OCI-LY3 (cell line): ENCODE data around the gene CEP120.

Experiments
- EZH2phosphoT487 ChIP-seq: fragments of 200-600 bp; shearing (Covaris generic); IDR thresholded peaks from 2 replicates; pipeline ENCODE4 v1.6.1; 2018; ENCODE audit warnings: antibody characterized with exemption, mixed run types, low read depth
- TF ChIP-seq, protein P1 (sequence below): fragments of 200-600, 300-600 bp; sonication (generic); IDR thresholded peaks from 2 replicates; pipeline ENCODE4 v1.5.1; 2014; ENCODE audit warnings: antibody characterized with exemption, low read length, low read depth

DNA sequence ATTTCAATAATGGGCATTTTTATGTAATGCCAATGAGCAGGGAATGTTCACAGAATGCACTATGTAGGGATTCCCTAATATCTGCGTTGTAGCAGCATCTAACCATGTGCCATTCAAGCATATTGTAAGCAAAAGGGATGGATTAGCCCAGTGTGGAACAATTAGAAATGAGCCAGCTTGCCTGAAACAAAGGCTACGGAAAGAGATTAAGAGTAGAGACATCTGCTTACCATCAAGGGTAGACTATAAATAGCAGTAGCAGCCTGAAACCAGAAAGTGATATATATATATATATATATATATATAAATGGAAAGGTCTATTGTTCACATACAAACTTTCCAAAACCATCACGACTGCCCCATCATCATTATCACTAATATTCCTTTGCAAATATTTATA is 31.9 kb upstream of the CEP120 start:
- TF ChIP-seq, protein P1, sequence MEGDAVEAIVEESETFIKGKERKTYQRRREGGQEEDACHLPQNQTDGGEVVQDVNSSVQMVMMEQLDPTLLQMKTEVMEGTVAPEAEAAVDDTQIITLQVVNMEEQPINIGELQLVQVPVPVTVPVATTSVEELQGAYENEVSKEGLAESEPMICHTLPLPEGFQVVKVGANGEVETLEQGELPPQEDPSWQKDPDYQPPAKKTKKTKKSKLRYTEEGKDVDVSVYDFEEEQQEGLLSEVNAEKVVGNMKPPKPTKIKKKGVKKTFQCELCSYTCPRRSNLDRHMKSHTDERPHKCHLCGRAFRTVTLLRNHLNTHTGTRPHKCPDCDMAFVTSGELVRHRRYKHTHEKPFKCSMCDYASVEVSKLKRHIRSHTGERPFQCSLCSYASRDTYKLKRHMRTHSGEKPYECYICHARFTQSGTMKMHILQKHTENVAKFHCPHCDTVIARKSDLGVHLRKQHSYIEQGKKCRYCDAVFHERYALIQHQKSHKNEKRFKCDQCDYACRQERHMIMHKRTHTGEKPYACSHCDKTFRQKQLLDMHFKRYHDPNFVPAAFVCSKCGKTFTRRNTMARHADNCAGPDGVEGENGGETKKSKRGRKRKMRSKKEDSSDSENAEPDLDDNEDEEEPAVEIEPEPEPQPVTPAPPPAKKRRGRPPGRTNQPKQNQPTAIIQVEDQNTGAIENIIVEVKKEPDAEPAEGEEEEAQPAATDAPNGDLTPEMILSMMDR = no peak
- TF ChIP-seq EZH2phosphoT487 = no peak
